Neural progenitor cell (in vitro differentiated cells): ENCODE data around the gene CAMSAP1. TPM values are rescaled to one million over a fixed set of nuclear protein-coding genes. Genes with fewer than 3 reads are reported as not detected.
"Not testable (repeated sequence)": the region's sequence is repeated elsewhere in the genome, so short reads cannot be mapped to it uniquely, and the experiment has no call there.

ENCODE experiments used
- DNase-seq: peaks from one replicate; pipeline ENCODE4 v3.0.0-alpha.2; 2016; ENCODE audit warnings: low spot score
- H2AFZ ChIP-seq: fragments of 200-600 bp; sonication (generic); replicated peaks from 2 replicates; pipeline ENCODE4 v1.6.1; 2016; ENCODE audit warnings: antibody characterized with exemption
- H3F3A ChIP-seq: fragments of 200-600 bp; sonication (generic); 2 replicates; pipeline ENCODE4 v1.6.1; 2016; ENCODE audit warnings: antibody characterized with exemption, low read depth
- H3K27ac ChIP-seq: fragments of 200-600 bp; sonication (generic); 2 replicates; pipeline ENCODE4 v1.5.1; 2016; ENCODE audit warnings: mild to moderate bottlenecking
- H3K27me3 ChIP-seq: fragments of 200-600 bp; sonication (generic); 2 replicates; pipeline ENCODE4 v1.6.1; 2016; ENCODE audit warnings: mild to moderate bottlenecking, moderate library complexity
- H3K36me3 ChIP-seq: fragments of 200-600 bp; sonication (generic); 2 replicates; pipeline ENCODE4 v1.5.1; 2016
- H3K4me1 ChIP-seq: fragments of 200-600 bp; sonication (generic); 2 replicates; pipeline ENCODE4 v1.6.1; 2016; ENCODE audit warnings: mixed run types
- H3K4me2 ChIP-seq: fragments of 200-600 bp; sonication (generic); 2 replicates; pipeline ENCODE4 v1.6.1; 2016
- H3K4me3 ChIP-seq: fragments of 200-600 bp; sonication (generic); 2 replicates; pipeline ENCODE4 v1.5.1; 2016
- H3K79me2 ChIP-seq: fragments of 200-600 bp; sonication (generic); 2 replicates; pipeline ENCODE4 v1.6.1; 2016; ENCODE audit warnings: low read depth
- H3K9ac ChIP-seq: fragments of 200-600 bp; sonication (generic); 2 replicates; pipeline ENCODE4 v1.6.1; 2016
- H3K9me3 ChIP-seq: fragments of 200-600 bp; sonication (generic); 2 replicates; pipeline ENCODE4 v1.5.1; 2016; ENCODE audit warnings: low read depth
- H4K20me1 ChIP-seq: fragments of 200-600 bp; sonication (generic); 2 replicates; pipeline ENCODE4 v1.6.1; 2016; ENCODE audit warnings: low read depth
- H3K27ac Mint-ChIP-seq: 3 replicates; pipeline ENCODE4 v1.8.0; 2021; ENCODE audit warnings: mixed read lengths
- H3K27me3 Mint-ChIP-seq: 2 replicates; pipeline ENCODE4 v1.8.0; 2022; ENCODE audit warnings: low read depth, mild to moderate bottlenecking, inconsistent platforms, moderate library complexity, mixed read lengths; ENCODE audit not compliant: insufficient read depth
- H3K36me3 Mint-ChIP-seq: 3 replicates; pipeline ENCODE4 v1.8.0; 2021; ENCODE audit warnings: mixed read lengths
- H3K4me1 Mint-ChIP-seq: 3 replicates; pipeline ENCODE4 v1.8.0; 2021; ENCODE audit warnings: mixed read lengths
- H3K4me3 Mint-ChIP-seq: 3 replicates; pipeline ENCODE4 v1.8.0; 2021; ENCODE audit warnings: mild to moderate bottlenecking, moderate library complexity, mixed read lengths
- H3K9me3 Mint-ChIP-seq: 3 replicates; pipeline ENCODE4 v1.8.0; 2020; ENCODE audit warnings: mixed read lengths
- CTCF ChIP-seq: fragments of 200-600 bp; sonication (generic); IDR thresholded peaks from 2 replicates; pipeline ENCODE4 v1.5.1; 2017; ENCODE audit warnings: antibody characterized with exemption, mild to moderate bottlenecking
- EZH2 ChIP-seq: fragments of 200-600 bp; sonication (generic); IDR thresholded peaks from 2 replicates; pipeline ENCODE4 v1.6.1; 2017; ENCODE audit warnings: antibody characterized with exemption, mild to moderate bottlenecking, moderate library complexity
- EZH2phosphoT487 ChIP-seq: fragments of 200-600 bp; sonication (generic); IDR thresholded peaks from 2 replicates; pipeline ENCODE4 v1.6.1; 2017; ENCODE audit warnings: antibody characterized with exemption
- total RNA-seq: library from RNA; depleted of rRNA; stranded (reverse); fragments of >200 nt; gene quantifications from 2 replicates; pipeline ENCODE4 v1.2.3, GENCODE V29; 2015; ENCODE audit warnings: low replicate concordance

CAMSAP1 gene
- total RNA-seq, 1 donor from 2014 or later: 39.3 TPM

GRCh38 chr9:135945969-135946368 is 38.6 kb upstream of the CAMSAP1 start:
- Histone ChIP-seq H3K27ac (no peak overlapping the region), H3K36me3 (no peaks in the 10 kb centered on the region), H3K4me1 (no peaks in the 10 kb centered on the region), H3K4me2 (no peak overlapping the region), H2AFZ (no peak overlapping the region), H3K27me3 (no peaks in the 10 kb centered on the region), H3K9me3 (no peaks in the 10 kb centered on the region), H3F3A (no peaks in the 10 kb centered on the region), H3K4me3 (no peak overlapping the region), H3K9ac (no peak overlapping the region), H4K20me1 (peaks cover 3% of the 10 kb centered on the region), H3K79me2 (no peaks in the 10 kb centered on the region)
- no peaks in the 10 kb centered on the region for H3K9me3 Mint-ChIP-seq
- no peak for TF ChIP-seq EZH2
- no peak for TF ChIP-seq EZH2phosphoT487
- TF ChIP-seq CTCF: no peak
- peaks cover 22% of the 10 kb centered on the region for H3K36me3 Mint-ChIP-seq
- H3K27me3 Mint-ChIP-seq: no peaks in the 10 kb centered on the region
- peaks cover 3% of the 10 kb centered on the region for H3K4me1 Mint-ChIP-seq
- no peak for DNase-seq
- H3K27ac Mint-ChIP-seq: no peak overlapping the region
- no peak overlapping the region for H3K4me3 Mint-ChIP-seq

GRCh38 chr9:135944444-135945252 is 37.3 kb upstream of the CAMSAP1 start:
- Histone ChIP-seq H3K79me2 (no peaks in the 10 kb centered on the region), H2AFZ (no peak overlapping the region), H3K4me3 (no peak overlapping the region), H3K27me3 (no peaks in the 10 kb centered on the region), H3K9me3 (no peaks in the 10 kb centered on the region), H3K4me2 (no peak overlapping the region), H3K4me1 (no peaks in the 10 kb centered on the region), H3K27ac (no peak overlapping the region), H3F3A (no peaks in the 10 kb centered on the region), H3K36me3 (no peaks in the 10 kb centered on the region), H3K9ac (no peak overlapping the region), H4K20me1 (peaks cover 3% of the 10 kb centered on the region)
- Mint-ChIP-seq H3K9me3 (no peaks in the 10 kb centered on the region), H3K36me3 (peaks cover 25% of the 10 kb centered on the region), H3K4me3 (no peak overlapping the region), H3K27me3 (no peaks in the 10 kb centered on the region), H3K4me1 (peaks cover 3% of the 10 kb centered on the region), H3K27ac (no peak overlapping the region)
- TF ChIP-seq EZH2 (no peak), CTCF (no peak), EZH2phosphoT487 (no peak)
- DNase-seq: no peak

- not testable (repeated sequence) for H3K9ac ChIP-seq, H3F3A ChIP-seq, H3K4me3 ChIP-seq, H3K4me3 Mint-ChIP-seq, H3K36me3 ChIP-seq, H3K27me3 ChIP-seq, H3K79me2 ChIP-seq, H3K9me3 Mint-ChIP-seq, H3K4me2 ChIP-seq, H3K27me3 Mint-ChIP-seq, H3K4me1 ChIP-seq, H3K27ac Mint-ChIP-seq, H3K27ac ChIP-seq, DNase-seq, H3K4me1 Mint-ChIP-seq, H4K20me1 ChIP-seq, H2AFZ ChIP-seq, H3K9me3 ChIP-seq
- H3K36me3 Mint-ChIP-seq: peaks cover 29% of the 10 kb centered on the region
Measured at GRCh38 chr9:135943604-135944003, 36.3 kb upstream of the CAMSAP1 start.

- no peak overlapping the region for H3K4me3 Mint-ChIP-seq
- H3K4me3 ChIP-seq: no peak overlapping the region
- no peak overlapping the region for H3K4me2 ChIP-seq
- no peak for TF ChIP-seq EZH2phosphoT487
- TF ChIP-seq EZH2: no peak
- TF ChIP-seq CTCF: no peak
- no peaks in the 10 kb centered on the region for H3F3A ChIP-seq
- H2AFZ ChIP-seq: no peak overlapping the region
- DNase-seq: no peak
- H3K27ac ChIP-seq: no peak overlapping the region
- H3K36me3 ChIP-seq: no peaks in the 10 kb centered on the region
- no peaks in the 10 kb centered on the region for H4K20me1 ChIP-seq
- no peak overlapping the region for H3K9ac ChIP-seq
- H3K9me3 ChIP-seq: no peaks in the 10 kb centered on the region
- no peaks in the 10 kb centered on the region for H3K4me1 ChIP-seq
- no peak overlapping the region for H3K27ac Mint-ChIP-seq
- no peaks in the 10 kb centered on the region for H3K79me2 ChIP-seq
- peaks cover 43% of the 10 kb centered on the region for H3K36me3 Mint-ChIP-seq
- peaks cover 2% of the 10 kb centered on the region for H3K27me3 Mint-ChIP-seq
- H3K4me1 Mint-ChIP-seq: no peaks in the 10 kb centered on the region
- H3K27me3 ChIP-seq: no peaks in the 10 kb centered on the region
- H3K9me3 Mint-ChIP-seq: peaks cover 3% of the 10 kb centered on the region
Measured at GRCh38 chr9:135941288-135941995, 34.1 kb upstream of the CAMSAP1 start.
